Umbilical cord (tissue), 2 donors: ENCODE measurements around the gene EPHA8. TPM values are rescaled to one million over a fixed set of nuclear protein-coding genes. Genes with fewer than 3 reads are reported as not detected.

Experiments
- DNase-seq: peaks from one replicate; pipeline ENCODE4 v3.0.0-alpha.2; 2015; ENCODE audit warnings: low spot score
- total RNA-seq: library from RNA; depleted of rRNA; stranded (reverse); fragments of >200 nt; gene quantifications from one replicate; pipeline ENCODE4 v1.2.3, GENCODE V29; 2014; ENCODE audit warnings: low replicate concordance; ENCODE audit not compliant: insufficient read depth

The EPHA8 gene
- total RNA-seq, 1 donor from 2014 or later: 4.3 TPM

DNA sequence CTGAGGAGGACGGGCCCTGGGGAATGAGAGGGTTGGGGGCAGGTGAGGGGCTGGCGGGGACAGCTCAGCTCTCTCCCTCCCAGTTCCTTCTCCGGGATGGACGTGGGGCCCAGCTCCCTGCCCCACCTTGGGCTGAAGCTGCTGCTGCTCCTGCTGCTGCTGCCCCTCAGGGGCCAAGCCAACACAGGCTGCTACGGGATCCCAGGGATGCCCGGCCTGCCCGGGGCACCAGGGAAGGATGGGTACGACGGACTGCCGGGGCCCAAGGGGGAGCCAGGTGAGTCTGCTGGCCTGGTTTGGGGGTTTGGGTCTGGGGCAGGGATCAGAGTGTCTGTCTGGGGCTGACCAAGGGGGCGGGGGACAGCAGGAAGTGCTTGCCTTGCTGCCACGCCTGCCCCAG is 80.6 kb downstream of the EPHA8 start:
- DNase-seq: no peak

DNA sequence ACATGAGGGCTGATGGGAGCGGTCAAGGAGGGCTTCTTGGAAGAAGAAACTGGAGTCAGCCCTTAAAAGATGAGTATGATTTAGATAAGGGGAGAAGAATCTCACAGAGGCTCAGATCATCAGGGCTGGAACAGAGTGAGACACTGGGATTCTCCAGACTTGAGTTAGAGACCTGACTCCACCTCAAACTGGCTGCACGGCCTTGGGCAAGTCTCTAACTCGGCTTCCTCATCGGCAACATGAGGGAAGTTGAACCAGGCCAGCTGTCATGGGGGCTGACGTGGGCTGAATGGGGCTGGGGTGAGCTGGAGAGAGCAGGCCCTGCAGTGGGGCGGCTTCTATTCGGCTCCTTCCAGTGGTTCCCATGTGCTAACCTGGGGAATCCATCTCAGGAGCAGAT is 82.6 kb downstream of the EPHA8 start:
- no peak for DNase-seq

DNA sequence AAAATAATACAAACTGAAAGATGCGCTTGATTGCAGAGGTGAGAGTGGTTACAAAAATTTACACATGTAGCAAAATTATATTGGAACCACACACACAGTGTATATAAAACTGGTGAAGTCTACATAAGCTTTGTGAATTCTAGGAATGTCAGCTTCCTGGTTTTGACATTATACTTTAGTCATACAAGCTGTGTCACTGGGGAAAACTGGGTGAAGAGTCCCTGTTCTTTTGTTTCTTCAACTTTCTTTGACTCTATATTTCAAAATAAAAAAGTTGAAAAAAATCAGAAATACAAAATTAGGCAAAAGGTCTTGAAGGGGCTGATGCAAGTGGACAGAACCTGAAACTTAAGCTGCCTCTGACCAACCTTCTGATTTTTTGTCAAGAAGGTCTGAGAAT is 83.1 kb downstream of the EPHA8 start:
- DNase-seq: no peak

DNA sequence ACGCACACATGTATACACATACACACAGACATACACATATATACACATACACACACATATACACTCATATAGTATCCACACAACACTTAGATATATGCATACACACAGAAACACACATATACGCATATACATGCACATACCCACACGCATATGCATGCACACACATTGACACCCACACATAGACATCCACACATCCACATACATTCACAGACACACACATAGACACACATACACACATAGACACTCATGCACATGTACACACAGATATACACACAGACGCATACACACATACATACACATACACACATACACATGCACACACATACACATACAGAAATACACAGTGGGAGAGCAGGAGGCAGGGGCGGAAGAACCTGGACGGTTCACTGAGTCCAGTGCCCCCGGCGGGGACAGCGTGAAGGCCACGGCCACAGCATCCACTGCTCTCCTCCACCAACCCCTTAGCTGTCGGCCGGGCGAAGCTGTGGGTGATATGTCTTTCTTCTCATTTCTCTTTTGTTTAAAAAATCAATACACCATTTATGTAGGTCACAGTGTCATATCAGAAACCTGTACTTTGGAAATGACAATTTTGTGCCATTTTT is 86.9 kb downstream of the EPHA8 start:
- DNase-seq: no peak

DNA sequence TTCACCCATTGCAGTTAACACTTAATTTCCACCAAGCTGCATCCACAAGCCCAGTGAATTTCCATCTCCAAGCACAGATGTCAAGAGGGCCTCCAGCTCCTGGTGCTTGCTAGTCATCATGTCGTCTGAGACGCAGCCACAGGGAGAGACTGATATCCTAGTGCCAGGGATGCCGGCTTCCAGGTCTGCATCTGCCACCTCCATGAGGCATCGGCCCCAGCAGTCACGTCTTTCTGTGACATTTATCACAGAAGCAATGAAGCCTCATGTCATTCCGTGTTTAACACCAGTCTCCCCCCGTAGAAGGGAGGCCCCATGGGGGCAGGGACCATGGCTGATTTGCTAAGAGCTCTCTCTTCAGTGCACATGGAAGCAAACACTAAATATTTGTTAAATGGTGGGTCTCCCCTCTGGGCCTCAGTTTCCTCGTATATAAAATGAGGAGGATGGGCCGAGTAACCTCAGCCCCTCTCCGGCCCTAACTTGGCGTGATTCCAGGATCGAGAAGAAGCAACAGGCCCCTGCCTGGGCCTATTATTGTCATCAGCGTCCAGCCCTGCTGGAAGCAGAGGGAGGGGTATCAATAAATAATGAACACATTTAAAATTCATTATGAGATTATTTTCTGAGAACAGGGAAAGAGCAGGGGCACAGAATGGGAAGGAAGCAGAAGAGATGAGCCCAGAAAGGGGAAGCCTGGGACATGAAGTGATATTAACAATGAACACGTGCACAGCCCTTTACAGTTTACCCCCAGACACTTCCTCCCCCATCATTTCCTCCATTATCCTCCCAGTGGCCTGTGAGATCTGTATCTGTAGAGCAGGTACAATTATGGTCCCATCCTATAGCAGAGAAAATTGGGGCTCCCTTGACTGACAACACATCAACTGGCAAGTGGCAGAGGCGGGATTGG is 88.9 kb downstream of the EPHA8 start:
- no peak for DNase-seq

DNA sequence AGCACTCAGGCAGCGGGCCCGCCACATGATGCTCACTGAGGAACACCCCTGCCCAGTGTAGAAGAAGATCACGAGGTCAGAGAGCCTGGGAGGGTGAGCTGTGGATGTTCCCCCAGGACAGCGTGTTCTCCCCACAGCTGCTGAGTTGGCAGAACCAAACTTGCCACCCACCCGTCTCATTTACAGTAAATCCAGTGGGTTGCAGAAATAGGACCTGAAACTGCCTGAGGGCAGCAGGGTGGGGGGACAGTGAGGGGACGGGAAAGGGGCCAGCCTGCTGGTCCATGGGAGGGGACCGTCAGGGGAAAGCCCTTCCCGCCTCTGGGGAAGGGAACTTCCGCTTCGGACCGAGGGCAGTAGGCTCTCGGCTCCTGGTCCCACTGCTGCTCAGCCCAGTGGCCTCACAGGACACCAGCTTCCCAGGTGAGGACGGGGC is 89.6 kb downstream of the EPHA8 start, which contains the start of gene C1QB:
TSS of gene C1QB (plus strand) at position 356 of the 436 bp plus-strand sequence. CDS start 6,227 bp downstream, outside the sequence.
- peak; percentile 48 for DNase-seq

Other genes starting within 250 kb of the EPHA8 start
- gene ZBTB40, start 111.6 kb upstream of the EPHA8 start, total RNA-seq: 10.8 TPM
- gene C1QA, start 73.1 kb downstream of the EPHA8 start, total RNA-seq: 122 TPM
- 124 TPM for gene C1QC, start 80.1 kb downstream of the EPHA8 start, total RNA-seq
- gene C1QB, start 89.7 kb downstream of the EPHA8 start, total RNA-seq: 201 TPM
- 28.9 TPM for gene EPHB2, start 147.3 kb downstream of the EPHA8 start, total RNA-seq